Fibroblast of pulmonary artery (primary cell): ENCODE data around the gene TRMO.
A peak's percentile ranks its signal among the peaks of the same experiment; 100 is the strongest.
"Not testable (repeated sequence)": the region's sequence is repeated elsewhere in the genome, so short reads cannot be mapped to it uniquely, and the experiment has no call there.

Source experiments
- DNase-seq: peaks from one replicate; pipeline ENCODE4 v3.0.0-alpha.2; 2010; ENCODE audit warnings: low read depth
- H3K4me3 ChIP-seq: replicated peaks from 2 replicates; pipeline ENCODE4 v1.5.1; 2011; ENCODE audit warnings: low read depth, mild to moderate bottlenecking, control low read depth, low read length, moderate library complexity
- TF ChIP-seq, protein P1 (sequence below): IDR thresholded peaks from 2 replicates; pipeline ENCODE4 v1.5.1; 2011; ENCODE audit warnings: mild to moderate bottlenecking, control low read depth, low read length, inconsistent platforms; ENCODE audit errors: missing control alignments

Gene TRMO

GRCh38 chr9:97962575-97962974, 40.3 kb upstream of the TRMO start:
- H3K4me3 ChIP-seq = no peak overlapping the region
- TF ChIP-seq, protein P1, sequence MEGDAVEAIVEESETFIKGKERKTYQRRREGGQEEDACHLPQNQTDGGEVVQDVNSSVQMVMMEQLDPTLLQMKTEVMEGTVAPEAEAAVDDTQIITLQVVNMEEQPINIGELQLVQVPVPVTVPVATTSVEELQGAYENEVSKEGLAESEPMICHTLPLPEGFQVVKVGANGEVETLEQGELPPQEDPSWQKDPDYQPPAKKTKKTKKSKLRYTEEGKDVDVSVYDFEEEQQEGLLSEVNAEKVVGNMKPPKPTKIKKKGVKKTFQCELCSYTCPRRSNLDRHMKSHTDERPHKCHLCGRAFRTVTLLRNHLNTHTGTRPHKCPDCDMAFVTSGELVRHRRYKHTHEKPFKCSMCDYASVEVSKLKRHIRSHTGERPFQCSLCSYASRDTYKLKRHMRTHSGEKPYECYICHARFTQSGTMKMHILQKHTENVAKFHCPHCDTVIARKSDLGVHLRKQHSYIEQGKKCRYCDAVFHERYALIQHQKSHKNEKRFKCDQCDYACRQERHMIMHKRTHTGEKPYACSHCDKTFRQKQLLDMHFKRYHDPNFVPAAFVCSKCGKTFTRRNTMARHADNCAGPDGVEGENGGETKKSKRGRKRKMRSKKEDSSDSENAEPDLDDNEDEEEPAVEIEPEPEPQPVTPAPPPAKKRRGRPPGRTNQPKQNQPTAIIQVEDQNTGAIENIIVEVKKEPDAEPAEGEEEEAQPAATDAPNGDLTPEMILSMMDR = no peak
- DNase-seq = no peak

DNA sequence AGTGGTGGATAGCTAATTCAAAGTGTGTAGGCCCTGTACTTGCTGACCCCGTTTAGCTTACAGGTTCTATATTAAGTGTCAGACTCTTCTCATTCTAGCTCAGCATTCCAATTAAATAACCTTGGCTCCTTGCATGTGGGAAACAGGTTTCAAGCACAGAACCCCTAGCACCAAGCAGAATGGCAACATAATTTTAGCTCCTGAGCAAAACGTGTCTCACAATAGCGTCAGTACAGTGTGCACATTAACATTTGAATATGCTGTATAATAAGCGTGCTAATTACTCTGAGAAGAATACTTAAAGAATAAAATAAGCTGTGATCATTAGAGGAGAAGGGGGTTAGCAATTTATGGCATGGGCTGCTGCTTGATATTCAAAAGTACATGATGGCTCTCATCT, 39.8 kb upstream of the TRMO start:
- no peak for DNase-seq
- TF ChIP-seq, protein P1 = no peak
- no peak overlapping the region for H3K4me3 ChIP-seq

GRCh38 chr9:97961361-97961760, 39.1 kb upstream of the TRMO start:
- no peak overlapping the region for H3K4me3 ChIP-seq
- TF ChIP-seq, protein P1 = no peak
- DNase-seq = no peak

- DNase-seq, H3K4me3 ChIP-seq: not testable (repeated sequence)
Observed at GRCh38 chr9:97960678-97961328, 38.5 kb upstream of the TRMO start.

- DNase-seq = no peak
- TF ChIP-seq, protein P1 = no peak
- no peak overlapping the region for H3K4me3 ChIP-seq
Observed at GRCh38 chr9:97959585-97959984, 37.3 kb upstream of the TRMO start.

DNA sequence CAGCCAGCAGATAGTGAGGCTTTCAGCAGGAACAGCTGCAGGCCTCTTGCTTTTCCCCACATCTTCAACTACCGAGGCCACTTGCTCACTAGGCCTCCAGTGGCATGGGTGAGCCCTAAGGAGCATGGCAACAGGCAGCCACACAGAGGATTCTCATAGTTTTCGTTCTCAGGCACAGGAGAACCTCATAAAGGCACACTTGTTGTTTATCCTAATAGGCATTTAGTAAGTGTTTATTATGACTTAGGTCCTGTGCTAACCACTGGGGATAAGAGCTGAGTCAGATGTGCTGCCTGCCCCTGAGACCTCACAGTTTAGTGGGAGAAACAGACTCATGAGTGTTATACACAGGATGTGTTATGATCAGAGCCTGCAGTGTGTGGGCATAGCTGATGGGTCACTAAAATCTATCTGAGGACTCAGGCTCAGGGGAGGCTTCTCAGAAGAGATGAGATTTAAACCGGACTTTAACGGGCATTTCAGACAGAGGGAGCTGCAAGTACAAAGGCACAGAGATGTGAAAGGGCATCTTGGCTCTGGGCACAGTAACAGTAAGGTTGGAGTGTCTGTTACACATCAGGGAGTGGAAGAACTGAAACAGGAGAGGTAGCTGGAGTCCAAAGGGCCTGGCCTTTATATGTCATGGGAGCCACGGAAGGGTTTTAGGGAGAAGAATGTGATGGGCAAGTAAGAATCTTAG, 36.7 kb upstream of the TRMO start:
- H3K4me3 ChIP-seq = no peak overlapping the region
- peak; percentile 5 for DNase-seq
- TF ChIP-seq, protein P1 = no peak

DNA sequence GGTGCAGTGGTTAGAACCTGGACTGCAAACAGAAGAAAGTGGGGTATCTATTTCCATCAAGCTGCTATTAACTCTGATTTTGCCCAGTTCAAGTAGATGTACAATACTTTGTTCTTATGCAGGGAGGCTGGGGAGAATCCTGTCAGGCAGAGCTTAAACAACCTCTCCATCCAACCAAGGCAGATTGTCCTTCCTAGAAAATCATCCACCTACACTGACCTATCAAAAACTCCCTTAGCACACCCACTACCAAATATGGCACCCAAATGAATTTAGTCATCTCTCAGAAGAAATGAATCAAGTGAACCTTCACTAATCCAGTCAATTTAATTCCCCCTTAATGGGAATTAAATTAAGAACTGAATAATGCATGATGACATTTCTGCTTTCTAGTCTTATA, 34.0 kb upstream of the TRMO start:
- TF ChIP-seq, protein P1 = no peak
- H3K4me3 ChIP-seq = no peak overlapping the region
- no peak for DNase-seq
